Erythroblast (primary cell): ENCODE data around the gene KIF25.

ENCODE experiments used
- GATA1 ChIP-seq: IDR thresholded peaks from 2 replicates; pipeline ENCODE4 v1.6.1; 2011; ENCODE audit warnings: low read depth, mild to moderate bottlenecking, control low read depth, low read length, moderate library complexity
- POLR2A ChIP-seq: IDR thresholded peaks from 2 replicates; pipeline ENCODE4 v1.6.1; 2011; ENCODE audit warnings: mild to moderate bottlenecking, low read length

- TF ChIP-seq POLR2A, result no peak
- no peak for TF ChIP-seq GATA1
Measured at GRCh38 chr6:167995731-167996151, 1.7 kb upstream of the KIF25 start.
